K562 (cell line): ENCODE results near the gene B4GALT7. TPM values are rescaled to one million over a fixed set of nuclear protein-coding genes. Genes with fewer than 3 reads are reported as not detected.

Experiments
- ATAC-seq: fragments of 200-7000 bp; cut with Tn5 transposase; 3 replicates; pipeline ENCODE4 v1.9.1; 2020; ENCODE audit warnings: moderate library complexity
- BruUV-seq: library from RNA; stranded (reverse); fragments of 400-500 nt; replicated peaks from 2 replicates; lab custom pipeline; 2021; lab: Mats Ljungman, UMichigan
- CTCF ChIA-PET: fragments of 300-600 bp; formaldehyde crosslinking; extraction: SDS; loops from one replicate; lab custom pipeline; 2021; ENCODE audit warnings: low intra/inter-chr PET ratio; lab: Yijun Ruan, JAX
- POLR2A ChIA-PET: fragments of 300-600, 350-650 bp; sonication (Branson Sonifier 250); formaldehyde crosslinking; extraction: SDS; loops from one replicate; lab custom pipeline; 2021; ENCODE audit warnings: antibody characterized with exemption, inconsistent platforms; lab: Yijun Ruan, JAX
- DNase-seq, 4 experiments: peaks; one replicate each; pipeline versions ENCODE4 v3.0.0 to v3.0.0-alpha.2; 2011 to 2018; ENCODE audit warnings: low spot score in 3 of 4, mixed read lengths in 3 of 4; ENCODE audit errors: extremely low read depth in 1 of 4
- FAIRE-seq: peaks from 2 replicates; lab custom pipeline; 2011; peaks lifted over from hg19 to GRCh38; lab: Jason Lieb, UNC
- H2AFZ ChIP-seq: 2 replicates; pipeline ENCODE4 v1.6.0; 2011; ENCODE audit warnings: low read depth, low read length, control low read depth, inconsistent platforms
- H3K27ac ChIP-seq: fragments of 200-600 bp; 3 replicates; pipeline ENCODE4 v1.8.0; 2011; ENCODE audit warnings: low read depth, mild to moderate bottlenecking, control low read depth, inconsistent platforms, low read length, moderate library complexity, mixed read lengths; ENCODE audit errors: extremely low read depth
- H3K27me3 ChIP-seq, 2 experiments: fragments of 300-600 bp in 1 of 2; 2 replicates in 1 of 2; 3 replicates in 1 of 2; pipeline versions ENCODE4 v1.6.0 to v1.8.0; 2011; ENCODE audit warnings: inconsistent platforms in 2 of 2, low read length in 2 of 2, mild to moderate bottlenecking in 1 of 2, mixed read lengths in 1 of 2, moderate library complexity in 1 of 2; ENCODE audit not compliant: control insufficient read depth in 2 of 2, insufficient read depth in 2 of 2
- H3K36me3 ChIP-seq: fragments of 300-600 bp; 3 replicates; pipeline ENCODE4 v1.8.0; 2011; ENCODE audit warnings: mild to moderate bottlenecking, low read length, inconsistent platforms; ENCODE audit not compliant: control insufficient read depth, insufficient read depth
- H3K4me1 ChIP-seq, 2 experiments: fragments of 200-600 bp in 1 of 2; replicated peaks in 1 of 2; 2 replicates in 1 of 2; 3 replicates in 1 of 2; pipeline versions ENCODE4 v1.5.1 to v1.8.0; 2011; ENCODE audit warnings: inconsistent platforms in 2 of 2, low read length in 2 of 2, mild to moderate bottlenecking in 1 of 2, mixed read lengths in 1 of 2, moderate library complexity in 1 of 2; ENCODE audit not compliant: control insufficient read depth in 2 of 2, insufficient read depth in 2 of 2
- H3K4me2 ChIP-seq: 2 replicates; pipeline ENCODE4 v1.6.1; 2011; ENCODE audit warnings: low read length, control low read depth, inconsistent platforms, mixed read lengths; ENCODE audit not compliant: insufficient read depth
- H3K4me3 ChIP-seq: fragments of 200-600 bp; sonication (generic), shearing (Covaris generic); 2 replicates; pipeline ENCODE4 v1.5.1; 2016; ENCODE audit warnings: control low read depth, inconsistent platforms
- H3K79me2 ChIP-seq: fragments of 200-600 bp; 3 replicates; pipeline ENCODE4 v1.8.0; 2011; ENCODE audit warnings: low read length, inconsistent platforms; ENCODE audit not compliant: control insufficient read depth, insufficient read depth
- H3K9ac ChIP-seq, 2 experiments: 2 replicates each; pipeline versions ENCODE4 v1.6.0 to v1.6.1; 2011; ENCODE audit warnings: low read depth in 2 of 2, low read length in 2 of 2, control low read depth in 1 of 2, inconsistent platforms in 1 of 2, mild to moderate bottlenecking in 1 of 2, mixed read lengths in 1 of 2; ENCODE audit not compliant: insufficient read depth in 1 of 2
- H3K9me1 ChIP-seq: one replicate; pipeline ENCODE4 v1.6.0; 2011; ENCODE audit warnings: inconsistent platforms, mild to moderate bottlenecking, low read length, moderate library complexity; ENCODE audit not compliant: control insufficient read depth, insufficient read depth
- H3K9me3 ChIP-seq: replicated peaks from 2 replicates; pipeline ENCODE4 v1.5.1; 2011; ENCODE audit warnings: low read depth, low read length, inconsistent platforms; ENCODE audit not compliant: control insufficient read depth, insufficient read depth
- H4K20me1 ChIP-seq: replicated peaks from 2 replicates; pipeline ENCODE4 v1.6.1; 2011; ENCODE audit warnings: low read length, inconsistent platforms, mixed read lengths; ENCODE audit not compliant: control insufficient read depth, insufficient read depth
- CBX8 ChIP-seq: fragments of 200-600 bp; sonication (generic); IDR thresholded peaks from 2 replicates; pipeline ENCODE4 v1.6.1; 2012; ENCODE audit warnings: borderline replicate concordance, mixed run types, low read depth, mild to moderate bottlenecking, moderate library complexity, mixed read lengths, low read length, control low read depth, inconsistent platforms; ENCODE audit not compliant: poor library complexity, severe bottlenecking; ENCODE audit errors: extremely low read depth
- E2F5 ChIP-seq: sonication (generic); formaldehyde crosslinking; IDR thresholded peaks from 2 replicates; pipeline ENCODE4 v1.8.0; 2022; ENCODE audit warnings: mild to moderate bottlenecking, missing genetic modification reagents
- E2F8 ChIP-seq: fragments of 450-650 bp; IDR thresholded peaks from 2 replicates; pipeline ENCODE4 v1.7.1; 2018; ENCODE audit warnings: mild to moderate bottlenecking, low read depth; ENCODE audit not compliant: partially characterized antibody
- GABPB2 ChIP-seq: fragments of 250-450 bp; sonication (Bioruptor Pico); conservative IDR thresholded peaks from 2 replicates; pipeline ENCODE4 v1.5.1; 2021; ENCODE audit warnings: mild to moderate bottlenecking
- KDM4B ChIP-seq, 2 experiments: fragments of 450-650 bp in 1 of 2; sonication (generic) in 1 of 2; IDR thresholded peaks; 2 replicates each; pipeline ENCODE4 v1.6.1; 2016 to 2017; ENCODE audit warnings: borderline replicate concordance in 2 of 2, antibody characterized with exemption in 1 of 2, low read depth in 1 of 2, mild to moderate bottlenecking in 1 of 2
- KLF10 ChIP-seq: fragments of 250-450 bp; sonication (Bioruptor Pico); IDR thresholded peaks from 2 replicates; pipeline ENCODE4 v1.6.1; 2021; ENCODE audit warnings: matching md5 sums
- RBFOX2 ChIP-seq: fragments of 200-400 bp; formaldehyde crosslinking; IDR thresholded peaks from 2 replicates; pipeline ENCODE4 v1.6.1; 2017; ENCODE audit warnings: low read depth, mild to moderate bottlenecking, low read length, moderate library complexity
- SRSF9 ChIP-seq: fragments of 200-400 bp; formaldehyde crosslinking; IDR thresholded peaks from 2 replicates; pipeline ENCODE4 v1.6.1; 2017; ENCODE audit warnings: low read depth, low read length, borderline replicate concordance
- WGBS: fragments of 100-300 bp; shearing (Covaris generic); methylation state at CpG from one replicate; pipeline ENCODE4 v1.1.6; 2016; ENCODE audit warnings: low coverage, mixed read lengths; ENCODE audit not compliant: insufficient coverage; ENCODE audit errors: missing lambda C conversion rate; 5-methylcytosine and 5-hydroxymethylcytosine counted together
- in situ Hi-C: fragments of 300-500 bp; cut with MboI; formaldehyde crosslinking; loops from 4 replicates; pipeline ENCODE4 v1.15.0; 2018; ENCODE audit warnings: inconsistent platforms, mixed read lengths
- intact Hi-C: fragments of 100-400 bp; cut with micrococcal nuclease; formaldehyde crosslinking; loops from 2 replicates; pipeline ENCODE4 v1.14.2; 2022
- polyA plus RNA-seq, 8 experiments: library from polyadenylated mRNA; depleted of rRNA in 4 of 8; stranded (reverse) in 5 of 8; unstranded in 3 of 8; fragments of >200 nt; fragmentation: Nextera tagmentation in 2 of 8; fragmentation: Illumina TruSeq in 1 of 8; extraction: Ambion mirVana in 2 of 8; extraction: Trizol in 1 of 8; gene quantifications; 2 replicates each; pipeline versions ENCODE4 v1.2.1 to v1.2.3, GENCODE V29; 2011 to 2014; ENCODE audit warnings: inconsistent platforms in 1 of 8, missing spikeins in 1 of 8
- total RNA-seq, 7 experiments: library from RNA; depleted of rRNA in 6 of 7; stranded (reverse); fragments of >200 nt in 6 of 7; fragmentation: Illumina TruSeq in 2 of 7; extraction: Trizol in 2 of 7; gene quantifications; 2 replicates each; pipeline versions ENCODE4 v1.2.1 to v1.2.3, GENCODE V29; 2011 to 2021; ENCODE audit warnings: low replicate concordance in 1 of 7

The B4GALT7 gene
- total and polyA plus RNA-seq, 9 of the 15 experiments (the other 6 are each of a cell fraction or from before 2014, with no cell fraction given), result 0.34 to 17.7 (median 9.1) TPM

- CTCF ChIA-PET, result no interaction called here
- no TSS peak for BruUV-seq
- Histone ChIP-seq H4K20me1 (peaks cover 7% of the 10 kb centered on the region), H3K27me3 (no peaks in the 10 kb centered on the region), H3K4me3 (no peak overlapping the region), H3K4me1 (peaks cover 9 to 23% of the 10 kb centered on the region in 2 experiments; a peak in 4 of 5 replicates), H3K36me3 (peaks cover 39% of the 10 kb centered on the region), H3K4me2 (no peak overlapping the region), H3K9ac (peak overlapping the region in 1 of 2 experiments; percentile 33; a peak in 1 of 4 replicates), H3K27ac (no peak overlapping the region)
- WGBS, result 94% methylated on average over 7 of the region's 8 CpGs
- ATAC-seq (no peak), DNase-seq (no peak)
- in situ Hi-C loops, result no loop called here
- intact Hi-C loops, result no loop called here
- no peak for TF ChIP-seq SRSF9
- TF ChIP-seq RBFOX2, result peak; percentile 46
- TF ChIP-seq, all 486 proteins: peak for 1
- POLR2A ChIA-PET, result interaction anchor here (1.1 kb wide), 1 partner anchor 50 kb away, joined by 3 read pairs; no protein-coding TSS in a partner anchor
- H3K9me3 ChIP-seq, result no peaks in the 10 kb centered on the region
- no peak for FAIRE-seq
- H3K79me2 ChIP-seq, result peaks cover 25% of the 10 kb centered on the region
- H3K9me1 ChIP-seq, result no peaks in the 10 kb centered on the region
- no peak overlapping the region for H2AFZ ChIP-seq
These were observed 4.8 kb upstream of the B4GALT7 start for GRCh38 chr5:177595026-177595585.

- ATAC-seq (no peak), DNase-seq (no peak), FAIRE-seq (no peak)
- Histone ChIP-seq H3K36me3 (peaks cover 39% of the 10 kb centered on the region), H3K4me1 (peaks cover 16 to 26% of the 10 kb centered on the region in 2 experiments; a peak in 4 of 5 replicates), H4K20me1 (peaks cover 7% of the 10 kb centered on the region), H2AFZ (no peak overlapping the region), H3K27me3 (no peaks in the 10 kb centered on the region), H3K4me2 (no peak overlapping the region), H3K9me1 (no peaks in the 10 kb centered on the region), H3K4me3 (no peak overlapping the region), H3K9me3 (no peaks in the 10 kb centered on the region), H3K79me2 (peaks cover 35% of the 10 kb centered on the region), H3K27ac (no peak overlapping the region; the same call in 2 of the 3 replicates), H3K9ac (no peak overlapping the region; a peak in 1 of 4 replicates)
- intact Hi-C loops (no loop called here), in situ Hi-C loops (no loop called here)
- CTCF ChIA-PET, result no interaction called here
- WGBS, result 88% methylated on average over 2 of the region's 2 CpGs
- POLR2A ChIA-PET, result interaction anchor here (0.5 to 0.9 kb wide), 3 partner anchors 27 to 283 kb away, joined by 3 to 4 read pairs (median 4); no protein-coding TSS in a partner anchor
- BruUV-seq, result no TSS peak
- TF ChIP-seq E2F5 (CRISPR knock-in tag) (no peak), GABPB2 (CRISPR knock-in tag) (no peak), CBX8 (no peak), KLF10 (no peak), KDM4B (IDR thresholded peaks at IDR 0.05; ENCODE audit: borderline replicate concordance in 2 of 2, low read depth in 1 of 2) (no peak), E2F8 (peak; percentile 60)
These were observed 3.7 kb upstream of the B4GALT7 start for GRCh38 chr5:177595991-177596774.
